HG02943 (cell line): Measurements from ENCODE around the gene CEP295NL.
"Not testable (repeated sequence)": the region's sequence is repeated elsewhere in the genome, so short reads cannot be mapped to it uniquely, and the experiment has no call there.

Source experiments
- ATAC-seq: cut with Tn5 transposase; IDR thresholded peaks from one replicate; pipeline ENCODE4 v1.9.1; 2021; ENCODE audit warnings: mild to moderate bottlenecking, low read depth, moderate library complexity; ENCODE audit not compliant: unreplicated experiment

CEP295NL gene

DNA sequence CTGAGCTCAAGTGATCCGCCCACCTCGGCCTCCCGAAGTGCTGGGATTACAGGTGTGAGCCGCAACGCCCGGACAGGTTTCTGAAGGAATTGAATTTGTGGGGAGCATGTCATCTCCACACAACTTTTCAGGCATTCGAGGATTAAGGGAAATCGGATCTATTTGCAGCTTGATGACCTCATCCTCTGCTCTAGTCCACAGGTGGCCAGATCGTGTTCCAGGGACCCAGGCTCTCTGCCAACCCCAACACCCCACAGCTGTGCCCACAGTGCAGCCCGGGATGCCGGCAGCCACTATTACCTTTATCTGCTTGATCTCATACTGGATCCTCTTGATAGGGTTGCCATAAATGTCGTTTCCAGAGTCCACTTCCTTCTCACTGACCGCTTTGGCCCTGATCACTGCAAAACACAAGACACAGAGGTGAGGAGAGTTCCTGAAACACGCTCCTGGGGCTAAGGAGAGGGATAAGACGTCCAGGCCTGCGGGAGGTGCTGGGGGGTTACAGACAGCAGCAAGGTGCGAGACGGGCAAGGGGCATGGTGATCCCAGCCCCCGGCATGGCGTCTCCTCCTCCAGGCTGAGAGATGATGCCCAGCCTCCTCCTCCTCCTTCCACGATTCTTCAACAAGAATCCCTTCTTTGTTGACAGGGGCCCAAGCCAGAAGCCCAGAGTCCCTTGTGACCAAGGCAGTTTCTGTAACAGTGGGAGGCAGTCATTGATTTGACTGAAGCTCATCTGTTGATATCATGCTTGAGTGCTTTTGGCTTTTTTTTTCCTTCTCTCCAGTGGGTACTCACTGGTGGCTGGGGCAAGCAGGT is 29.3 kb downstream of the CEP295NL start:
- ATAC-seq, result no peak

GRCh38 chr17:78872486-78872885 is 30.5 kb downstream of the CEP295NL start:
- no peak for ATAC-seq

DNA sequence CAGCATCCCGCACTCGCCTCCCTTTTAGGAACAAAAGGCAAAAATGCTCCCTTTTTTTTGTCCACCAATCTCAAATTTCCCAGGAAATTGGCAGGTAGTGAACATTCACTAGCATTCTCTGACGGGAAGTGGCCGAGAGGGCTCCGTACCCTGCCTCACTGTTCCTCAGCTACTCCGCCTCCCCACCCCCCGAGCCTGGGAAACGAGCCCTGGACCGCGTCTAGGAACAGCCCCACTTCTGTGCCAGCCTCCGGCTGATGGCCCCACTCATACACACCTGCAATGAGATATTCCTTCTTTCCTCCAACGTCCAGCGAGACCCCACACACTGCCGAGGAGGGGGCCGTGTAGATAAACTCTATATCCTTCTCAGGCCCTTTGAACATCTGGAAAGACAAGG is 32.4 kb downstream of the CEP295NL start:
- no peak for ATAC-seq

DNA sequence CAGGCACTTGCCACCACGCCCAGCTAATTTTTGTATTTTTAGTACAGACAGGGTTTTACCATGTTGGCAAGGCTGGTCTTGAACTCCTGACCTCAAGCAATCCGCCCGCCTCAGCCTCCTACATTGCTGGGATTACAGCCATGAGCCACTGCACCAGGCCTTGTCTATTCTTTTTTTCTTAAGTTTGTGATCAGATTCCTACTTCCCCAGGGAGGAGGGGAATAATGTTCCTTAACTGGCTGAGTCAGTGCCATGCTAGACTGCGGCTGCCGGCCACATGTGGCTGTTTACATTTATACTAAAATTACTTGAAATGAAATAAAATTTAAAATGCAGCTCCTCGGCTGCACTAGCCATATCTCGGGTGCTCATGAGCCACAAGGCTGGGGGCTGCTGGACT is 34.6 kb downstream of the CEP295NL start:
- ATAC-seq, result no peak

- ATAC-seq, result not testable (repeated sequence)
Observed at GRCh38 chr17:78867046-78867445, 36.0 kb downstream of the CEP295NL start.

DNA sequence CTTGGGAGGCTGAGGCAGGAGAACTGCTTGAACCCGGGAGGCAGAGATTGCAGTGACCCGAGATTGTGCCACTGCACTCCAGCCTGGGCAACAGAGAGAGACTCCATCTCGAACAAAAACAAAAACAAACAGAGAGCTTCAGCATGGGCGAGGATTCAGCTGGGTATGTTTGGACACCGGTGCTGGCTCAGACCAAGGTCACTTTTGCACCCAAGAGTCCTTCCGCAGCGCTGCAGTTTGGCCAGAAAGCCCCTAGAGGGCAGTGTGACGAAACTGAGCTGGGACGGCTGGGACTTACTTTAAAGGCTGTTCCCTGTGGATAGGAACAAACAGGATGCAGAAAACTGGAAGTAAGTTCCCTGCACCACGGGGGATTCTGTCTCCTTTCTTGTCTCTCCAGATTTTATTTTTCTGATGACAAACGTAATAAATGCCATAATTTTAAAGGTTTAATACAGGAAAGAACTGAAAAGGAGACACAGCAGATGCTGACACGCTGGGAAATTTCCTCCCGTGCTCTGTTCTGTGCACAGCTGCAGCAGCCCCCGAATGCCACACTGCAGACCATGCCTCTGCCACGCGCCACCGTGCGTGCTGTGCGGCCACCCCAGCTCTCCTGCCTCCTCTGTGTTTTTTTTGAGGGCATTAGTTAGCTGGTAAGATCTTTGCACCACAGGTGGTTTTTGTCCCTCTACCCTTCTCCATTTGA is 37.2 kb downstream of the CEP295NL start:
- ATAC-seq, result no peak

- no peak for ATAC-seq
Observed at GRCh38 chr17:78864117-78864516, 38.9 kb downstream of the CEP295NL start.

GRCh38 chr17:78862073-78863023 is 40.7 kb downstream of the CEP295NL start:
- ATAC-seq, result no peak

- ATAC-seq, result no peak
Observed at GRCh38 chr17:78861229-78861628, 41.8 kb downstream of the CEP295NL start.

DNA sequence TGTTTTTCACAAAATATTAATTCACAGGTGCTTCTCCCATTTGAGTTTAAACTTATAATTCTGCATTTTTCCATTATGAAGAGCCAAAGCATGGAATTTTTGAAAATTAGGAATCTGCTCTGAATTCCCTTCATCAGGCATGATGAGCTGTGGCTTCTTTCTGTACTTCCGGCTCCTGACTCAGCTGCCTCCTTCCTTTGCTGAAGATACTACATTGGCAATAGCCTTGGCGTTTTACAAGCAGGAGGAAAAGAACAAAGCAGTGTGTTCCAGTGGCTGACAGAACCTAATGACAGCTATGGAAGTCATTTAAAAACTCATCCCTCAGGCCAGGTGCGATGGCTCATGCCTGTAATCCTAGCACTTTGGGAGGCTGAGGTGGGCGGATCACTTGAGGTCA is 44.0 kb downstream of the CEP295NL start:
- no peak for ATAC-seq

GRCh38 chr17:78857266-78857665 is 45.7 kb downstream of the CEP295NL start:
- no peak for ATAC-seq

- no peak for ATAC-seq
Observed at GRCh38 chr17:78855561-78856165, 47.3 kb downstream of the CEP295NL start.

- ATAC-seq, result no peak
Observed at GRCh38 chr17:78854508-78854907, 48.5 kb downstream of the CEP295NL start.

GRCh38 chr17:78853926-78854394 is 49.0 kb downstream of the CEP295NL start:
- ATAC-seq, result no peak

DNA sequence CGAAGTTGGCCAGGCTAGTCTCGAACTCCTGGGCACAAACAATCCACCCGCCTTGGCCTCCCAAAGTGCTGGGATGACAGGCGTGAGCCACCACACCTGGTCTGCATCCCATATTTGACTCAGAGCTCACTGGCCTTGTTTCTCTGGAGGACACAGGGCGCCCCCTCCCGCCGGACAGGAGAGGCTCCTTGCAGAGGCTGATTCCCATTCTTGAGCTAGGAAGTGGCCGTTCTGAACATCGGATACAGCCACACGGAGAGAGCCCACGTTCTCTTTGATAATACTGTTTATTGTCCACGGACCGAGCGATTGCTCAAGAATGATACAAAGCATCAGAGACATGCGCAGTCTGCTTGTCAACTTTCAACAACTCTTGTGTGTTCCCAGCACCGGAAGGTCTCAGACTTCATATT is 50.3 kb downstream of the CEP295NL start:
- ATAC-seq, result no peak

GRCh38 chr17:78849026-78849425 is 54.0 kb downstream of the CEP295NL start:
- no peak for ATAC-seq

GRCh38 chr17:78847052-78847451 is 55.9 kb downstream of the CEP295NL start:
- ATAC-seq, result no peak

DNA sequence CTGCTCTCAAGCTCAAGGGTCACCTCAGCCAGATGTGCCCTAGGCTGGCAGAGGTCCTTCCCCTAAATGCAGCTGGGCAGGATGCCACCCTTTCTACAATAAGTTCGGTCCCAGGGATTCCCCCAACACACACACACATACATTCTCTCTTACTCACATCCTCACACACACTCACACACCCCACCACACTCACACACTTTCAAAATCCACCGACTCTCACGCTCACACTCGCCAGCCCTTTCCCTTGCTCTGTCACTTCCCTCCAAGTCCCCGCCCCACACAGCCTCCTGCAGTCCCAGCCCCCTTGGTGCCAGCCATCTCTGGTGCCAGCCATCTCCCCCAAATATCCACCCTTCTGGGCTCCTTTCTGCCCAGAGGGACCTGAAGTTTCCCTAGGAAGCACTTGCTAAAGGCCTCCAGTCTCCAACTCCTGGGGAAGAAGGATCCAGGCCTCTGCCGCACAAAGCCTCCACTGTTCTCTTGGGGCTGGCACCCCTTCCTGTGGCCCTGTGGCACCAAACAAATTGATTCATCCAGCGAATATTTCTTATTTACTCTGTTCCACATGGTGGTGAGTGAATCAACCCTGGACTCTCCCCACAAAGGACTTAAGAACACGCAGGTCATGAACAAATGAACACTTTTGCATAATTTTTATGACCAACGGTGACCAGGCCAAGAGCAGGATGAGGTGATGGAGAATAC is 58.5 kb downstream of the CEP295NL start:
- no peak for ATAC-seq

DNA sequence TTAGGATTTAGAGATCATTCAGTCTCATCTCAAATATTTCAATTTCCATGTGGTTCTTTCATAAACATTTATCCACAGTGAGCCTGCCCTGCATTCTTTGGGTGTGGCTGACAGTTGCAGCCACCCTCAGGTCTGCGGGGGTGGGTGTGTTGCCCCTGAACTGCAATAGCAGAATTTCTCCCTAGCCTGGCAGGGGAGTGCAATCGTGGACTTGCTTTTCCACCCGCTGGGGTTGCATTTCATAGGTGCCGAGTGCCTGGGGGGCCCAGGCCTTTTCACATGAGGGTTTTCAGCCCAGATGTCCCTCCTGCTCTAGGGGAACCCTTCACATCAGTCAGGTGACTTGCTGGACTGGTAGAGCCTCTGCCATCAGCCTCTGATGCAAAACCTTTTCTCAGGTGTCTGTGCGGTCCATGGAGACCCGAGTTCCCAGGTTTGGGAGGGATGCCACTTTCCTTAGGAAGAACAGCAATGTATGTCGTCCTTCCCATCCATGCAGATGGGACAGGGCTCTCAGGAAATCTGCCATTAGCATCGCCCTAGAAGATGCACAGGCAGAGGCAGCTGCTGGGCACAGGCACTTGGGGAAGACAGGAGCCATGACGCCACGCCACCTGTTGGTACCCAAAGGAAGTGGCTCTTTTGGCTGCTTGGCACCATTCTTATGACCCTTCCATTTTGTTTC is 60.0 kb downstream of the CEP295NL start:
- ATAC-seq, result no peak
